Keratinocyte (primary cell): ENCODE measurements around the gene IPPK. TPM values are rescaled to one million over a fixed set of nuclear protein-coding genes. Genes with fewer than 3 reads are reported as not detected.

Source experiments
- DNase-seq: peaks from one replicate; pipeline ENCODE4 v3.0.0-alpha.2; 2011; ENCODE audit warnings: low read depth, missing footprints, low spot score
- FAIRE-seq: peaks from 2 replicates; lab custom pipeline; 2011; peaks lifted over from hg19 to GRCh38; lab: Jason Lieb, UNC
- H2AFZ ChIP-seq: 2 replicates; pipeline ENCODE4 v1.6.0; 2012; ENCODE audit warnings: low read length, control low read depth, inconsistent platforms; ENCODE audit not compliant: control insufficient read depth
- H3K27ac ChIP-seq: 2 replicates; pipeline ENCODE4 v1.5.1; 2011; ENCODE audit warnings: low read length; ENCODE audit not compliant: control insufficient read depth, insufficient read depth
- H3K27me3 ChIP-seq: 3 replicates; pipeline ENCODE4 v1.6.0; 2011; ENCODE audit warnings: low read length; ENCODE audit not compliant: control insufficient read depth, insufficient read depth; ENCODE audit errors: extremely low read depth
- H3K36me3 ChIP-seq, 2 experiments: 2 replicates in 1 of 2; 3 replicates in 1 of 2; pipeline ENCODE4 v1.5.1; 2011; ENCODE audit warnings: low read length in 2 of 2, mild to moderate bottlenecking in 1 of 2; ENCODE audit not compliant: control insufficient read depth in 2 of 2, insufficient read depth in 2 of 2; ENCODE audit errors: extremely low read depth in 1 of 2
- H3K4me1 ChIP-seq: 3 replicates; pipeline ENCODE4 v1.5.1; 2011; ENCODE audit warnings: low read length; ENCODE audit not compliant: control insufficient read depth, insufficient read depth; ENCODE audit errors: extremely low read depth
- H3K4me2 ChIP-seq: 3 replicates; pipeline ENCODE4 v1.6.0; 2011; ENCODE audit warnings: low read depth, low read length; ENCODE audit not compliant: control insufficient read depth, insufficient read depth; ENCODE audit errors: extremely low read depth
- H3K4me3 ChIP-seq, 3 experiments: fragments of 200-600 bp in 1 of 3; sonication (generic) in 1 of 3; 2 replicates in 2 of 3; 3 replicates in 1 of 3; pipeline ENCODE4 v1.5.1; 2011 to 2016; ENCODE audit warnings: low read length in 3 of 3, mild to moderate bottlenecking in 3 of 3, control low read depth in 2 of 3, inconsistent platforms in 1 of 3, low read depth in 1 of 3, mixed read lengths in 1 of 3, mixed run types in 1 of 3, moderate library complexity in 1 of 3; ENCODE audit not compliant: control insufficient read depth in 2 of 3, insufficient read depth in 2 of 3; ENCODE audit errors: extremely low read depth in 1 of 3
- H3K79me2 ChIP-seq: 2 replicates; pipeline ENCODE4 v1.6.0; 2012; ENCODE audit warnings: low read length; ENCODE audit not compliant: control insufficient read depth, insufficient read depth
- H3K9ac ChIP-seq: 3 replicates; pipeline ENCODE4 v1.6.0; 2011; ENCODE audit warnings: low read length; ENCODE audit not compliant: control insufficient read depth, insufficient read depth; ENCODE audit errors: extremely low read depth
- H3K9me1 ChIP-seq: 3 replicates; pipeline ENCODE4 v1.6.0; 2011; ENCODE audit warnings: low read length; ENCODE audit not compliant: control insufficient read depth, insufficient read depth; ENCODE audit errors: extremely low read depth
- H3K9me3 ChIP-seq: 2 replicates; pipeline ENCODE4 v1.5.1; 2012; ENCODE audit warnings: low read depth, low read length; ENCODE audit not compliant: control insufficient read depth
- H4K20me1 ChIP-seq: 3 replicates; pipeline ENCODE4 v1.6.0; 2011; ENCODE audit warnings: low read length; ENCODE audit not compliant: control insufficient read depth, insufficient read depth; ENCODE audit errors: extremely low read depth
- CTCF ChIP-seq, 3 experiments: IDR thresholded peaks in 1 of 3; conservative IDR thresholded peaks in 1 of 3; optimal IDR thresholded peaks in 1 of 3; 2 replicates in 2 of 3; 3 replicates in 1 of 3; pipeline versions ENCODE3 to v1.5.1; 2011; ENCODE audit warnings: low read length in 3 of 3, mild to moderate bottlenecking in 3 of 3, moderate library complexity in 2 of 3, control low read depth in 1 of 3, inconsistent platforms in 1 of 3; ENCODE audit not compliant: insufficient read depth in 2 of 3; ENCODE audit errors: extremely low read depth in 1 of 3
- EZH2 ChIP-seq: IDR thresholded peaks from one replicate; pipeline ENCODE4 v1.6.1; 2012; ENCODE audit warnings: inconsistent platforms, mild to moderate bottlenecking, low read length, moderate library complexity
- dilution Hi-C: fragments of 300-500 bp; cut with MboI; formaldehyde crosslinking; loops from one replicate; pipeline ENCODE4 v1.7.0; 2020; ENCODE audit warnings: low sequenced_read_pairs; ENCODE audit not compliant: extremely low pct_ligation_motif_present
- polyA plus RNA-seq, 5 experiments: library from polyadenylated mRNA; depleted of rRNA in 3 of 5; stranded (reverse) in 3 of 5; stranded (forward) in 1 of 5; unstranded in 1 of 5; fragments of >200 nt; gene quantifications; 1 replicate in 1 of 5; 2 replicates in 3 of 5; 3 replicates in 1 of 5; pipeline versions ENCODE4 v1.2.1 to v1.2.3, GENCODE V29; 2011 to 2012; ENCODE audit warnings: missing spikeins in 2 of 5, low read depth in 1 of 5, low replicate concordance in 1 of 5

The IPPK gene
- polyA plus RNA-seq, 1 donor (not counting 4 experiments of a cell fraction or from before 2014, with no cell fraction given): 32.4 TPM

GRCh38 chr9:92663126-92663525 lies 6.8 kb downstream of the IPPK start:
- H4K20me1 ChIP-seq: peaks cover 13% of the 10 kb centered on the region
- no peaks in the 10 kb centered on the region for H3K9me3 ChIP-seq
- dilution Hi-C loops: no loop called here
- H2AFZ ChIP-seq: no peak overlapping the region
- FAIRE-seq (no peak), DNase-seq (no peak)
- TF ChIP-seq EZH2: no peak
- TF ChIP-seq CTCF (optimal IDR thresholded peaks at IDR 0.05 in 1 of 3, IDR thresholded peaks at IDR 0.05 in 1 of 3, conservative IDR thresholded peaks at IDR 0.05 in 1 of 3; ENCODE audit: extremely low read depth in 1 of 3, insufficient read depth in 2 of 3, low read length in 3 of 3): no peak
- H3K4me1 ChIP-seq: peaks cover 10% of the 10 kb centered on the region
- peaks cover 25 to 45% of the 10 kb centered on the region in 2 experiments for H3K36me3 ChIP-seq
- H3K27me3 ChIP-seq: no peaks in the 10 kb centered on the region
- no peak overlapping the region for H3K4me2 ChIP-seq
- H3K27ac ChIP-seq: no peak overlapping the region
- H3K9me1 ChIP-seq: no peaks in the 10 kb centered on the region
- peaks cover 92% of the 10 kb centered on the region for H3K79me2 ChIP-seq
- no peak overlapping the region for H3K9ac ChIP-seq
- H3K4me3 ChIP-seq: no peak overlapping the region

GRCh38 chr9:92661743-92662142 lies 8.2 kb downstream of the IPPK start:
- no peaks in the 10 kb centered on the region for H3K9me3 ChIP-seq
- no peak overlapping the region for H2AFZ ChIP-seq
- H3K27ac ChIP-seq: no peak overlapping the region
- H3K4me1 ChIP-seq: peaks cover 13% of the 10 kb centered on the region
- H3K36me3 ChIP-seq: peaks cover 26 to 48% of the 10 kb centered on the region in 2 experiments
- TF ChIP-seq CTCF (optimal IDR thresholded peaks at IDR 0.05 in 1 of 3, IDR thresholded peaks at IDR 0.05 in 1 of 3, conservative IDR thresholded peaks at IDR 0.05 in 1 of 3; ENCODE audit: extremely low read depth in 1 of 3, insufficient read depth in 2 of 3, low read length in 3 of 3) (no peak), EZH2 (no peak)
- peaks cover 84% of the 10 kb centered on the region for H3K79me2 ChIP-seq
- H3K9me1 ChIP-seq: no peaks in the 10 kb centered on the region
- H3K4me3 ChIP-seq: no peak overlapping the region
- FAIRE-seq (no peak), DNase-seq (no peak)
- H3K9ac ChIP-seq: no peak overlapping the region
- no peaks in the 10 kb centered on the region for H3K27me3 ChIP-seq
- H4K20me1 ChIP-seq: peaks cover 13% of the 10 kb centered on the region
- dilution Hi-C loops: no loop called here
- H3K4me2 ChIP-seq: no peak overlapping the region
